HG03045 (cell line): ENCODE results near the gene NDFIP2.

Source experiments
- ATAC-seq: cut with Tn5 transposase; IDR thresholded peaks from one replicate; pipeline ENCODE4 v1.9.1; 2021; ENCODE audit warnings: mild to moderate bottlenecking, moderate library complexity; ENCODE audit not compliant: unreplicated experiment

The NDFIP2 gene

DNA sequence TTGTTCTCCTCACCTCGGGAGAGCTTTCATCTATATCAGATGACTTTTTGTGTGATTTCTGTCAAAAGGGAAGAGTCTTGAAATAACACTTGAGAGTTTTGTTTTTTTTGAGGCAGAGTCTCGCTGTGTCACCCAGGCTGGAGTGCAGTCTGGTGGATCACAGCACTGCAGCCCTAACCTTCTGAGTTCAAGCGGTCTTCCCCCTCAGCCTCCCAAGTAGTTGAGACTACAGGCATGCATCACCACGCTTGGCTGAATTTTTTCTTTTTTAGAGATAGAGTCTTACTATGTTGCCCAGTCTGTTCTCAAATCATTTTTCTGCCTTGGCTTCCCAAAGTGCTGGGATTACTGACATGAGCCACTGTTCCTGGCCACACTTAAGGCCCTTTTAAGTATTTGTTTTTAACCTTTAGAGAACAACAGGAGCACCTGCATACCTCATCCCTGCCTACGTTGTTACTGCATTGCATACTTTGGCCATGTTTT is 11.4 kb downstream of the NDFIP2 start:
- ATAC-seq, result no peak

DNA sequence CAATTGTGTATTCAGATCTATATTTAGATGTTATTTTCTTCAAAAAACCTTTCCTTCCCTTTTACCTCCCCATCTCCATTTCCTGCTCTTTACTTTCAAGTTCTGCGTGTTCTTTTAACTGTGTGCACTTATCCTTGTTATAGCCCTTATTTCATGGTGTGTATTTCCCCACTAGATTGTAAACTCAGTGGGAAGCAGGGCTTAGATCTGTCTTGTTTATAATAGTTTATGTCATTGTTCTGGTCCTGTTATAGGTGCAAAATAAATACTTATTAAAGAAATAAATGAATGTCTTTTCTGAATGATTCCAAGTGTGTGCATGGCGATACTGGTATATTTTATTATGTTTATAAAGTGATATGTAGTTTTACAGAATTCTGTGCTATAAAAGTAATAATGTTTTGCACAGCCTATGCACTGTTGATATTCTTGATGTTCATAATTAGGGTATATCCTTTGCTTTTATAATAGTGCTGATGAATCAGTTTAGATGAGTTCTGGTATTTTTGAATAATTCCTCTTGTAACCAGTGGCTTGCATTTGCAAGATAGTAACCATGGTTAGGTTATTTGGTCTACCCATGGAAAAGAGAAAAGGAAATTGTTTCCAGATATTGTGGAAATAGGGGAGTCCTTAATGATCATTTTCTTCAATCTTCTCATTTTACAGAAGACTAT is 12.1 kb downstream of the NDFIP2 start:
- no peak for ATAC-seq

DNA sequence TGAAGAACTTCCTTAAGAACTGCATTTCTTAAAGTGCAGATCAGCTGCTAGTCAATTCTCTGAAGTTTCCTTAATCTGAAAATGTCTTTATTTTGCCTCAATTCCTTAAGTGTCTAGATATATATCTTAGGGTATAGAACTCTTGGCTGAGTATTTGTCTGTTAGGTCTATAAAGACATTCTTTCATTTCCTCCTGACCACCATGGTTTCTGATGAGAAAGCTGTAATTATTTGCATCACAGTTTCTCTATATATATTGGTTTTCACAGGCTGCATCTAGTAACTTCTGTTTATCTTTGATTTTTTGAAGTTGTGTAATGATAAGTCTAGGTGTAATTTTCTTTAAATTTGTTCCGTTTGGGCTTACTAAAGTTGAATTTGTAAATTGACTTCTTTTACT is 15.2 kb downstream of the NDFIP2 start:
- ATAC-seq, result peak; percentile 64

DNA sequence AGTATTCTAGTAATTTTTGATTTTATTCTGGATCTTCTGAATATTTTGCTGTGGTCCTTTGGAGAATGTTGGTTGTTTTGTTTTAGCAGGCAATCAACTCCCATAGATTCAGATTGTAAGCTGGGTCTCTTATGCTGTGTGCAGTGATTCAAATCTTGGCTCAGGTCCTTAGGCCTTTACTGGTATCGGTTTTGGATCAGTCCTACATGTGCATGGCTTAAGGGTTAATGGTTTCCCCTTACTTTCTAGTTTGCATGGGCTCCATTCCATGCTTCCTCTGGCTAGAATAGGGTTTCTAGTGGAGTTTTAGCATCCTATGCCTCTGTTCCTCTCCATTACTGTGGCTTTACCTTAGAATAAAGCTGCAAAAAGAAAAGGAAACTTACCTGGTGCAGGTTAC is 16.1 kb downstream of the NDFIP2 start:
- ATAC-seq, result no peak

DNA sequence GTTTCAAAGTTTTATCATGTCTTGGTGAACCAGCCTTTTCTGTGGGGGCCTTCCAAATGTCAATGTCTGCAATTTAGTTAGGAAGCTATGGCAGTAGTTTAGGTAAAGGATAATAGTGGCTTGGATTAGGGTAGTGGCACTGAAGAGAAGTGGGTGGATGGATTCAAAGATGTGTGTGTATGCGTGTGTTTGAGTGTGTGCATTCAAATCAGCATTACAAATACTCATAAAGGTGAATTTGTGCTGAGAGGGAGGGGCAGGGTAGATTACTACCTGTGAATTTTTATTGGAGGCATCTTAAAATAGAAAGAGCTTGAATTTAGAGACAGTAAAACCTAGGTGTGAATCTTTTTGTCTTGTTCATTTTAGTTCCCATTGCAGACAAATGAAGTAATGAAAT is 16.9 kb downstream of the NDFIP2 start:
- ATAC-seq, result no peak

DNA sequence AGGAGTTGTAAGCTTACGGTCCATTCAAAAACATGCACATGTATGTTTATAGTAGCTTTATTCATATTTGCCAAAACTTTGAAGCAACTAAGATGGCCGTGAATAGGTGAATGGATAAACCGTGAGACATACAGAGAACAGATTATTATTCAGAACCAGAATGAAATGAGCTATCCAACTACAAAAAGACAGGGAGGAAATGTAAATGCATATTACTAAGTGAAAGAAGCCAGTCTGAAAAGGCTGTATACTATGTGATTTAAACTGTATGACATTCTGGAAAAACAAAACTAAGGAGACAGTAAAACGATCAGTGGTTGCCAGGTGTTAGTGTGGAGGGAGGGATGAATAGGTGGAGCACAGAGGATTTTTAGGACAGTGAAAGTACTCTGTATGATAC is 19.9 kb downstream of the NDFIP2 start:
- no peak for ATAC-seq

DNA sequence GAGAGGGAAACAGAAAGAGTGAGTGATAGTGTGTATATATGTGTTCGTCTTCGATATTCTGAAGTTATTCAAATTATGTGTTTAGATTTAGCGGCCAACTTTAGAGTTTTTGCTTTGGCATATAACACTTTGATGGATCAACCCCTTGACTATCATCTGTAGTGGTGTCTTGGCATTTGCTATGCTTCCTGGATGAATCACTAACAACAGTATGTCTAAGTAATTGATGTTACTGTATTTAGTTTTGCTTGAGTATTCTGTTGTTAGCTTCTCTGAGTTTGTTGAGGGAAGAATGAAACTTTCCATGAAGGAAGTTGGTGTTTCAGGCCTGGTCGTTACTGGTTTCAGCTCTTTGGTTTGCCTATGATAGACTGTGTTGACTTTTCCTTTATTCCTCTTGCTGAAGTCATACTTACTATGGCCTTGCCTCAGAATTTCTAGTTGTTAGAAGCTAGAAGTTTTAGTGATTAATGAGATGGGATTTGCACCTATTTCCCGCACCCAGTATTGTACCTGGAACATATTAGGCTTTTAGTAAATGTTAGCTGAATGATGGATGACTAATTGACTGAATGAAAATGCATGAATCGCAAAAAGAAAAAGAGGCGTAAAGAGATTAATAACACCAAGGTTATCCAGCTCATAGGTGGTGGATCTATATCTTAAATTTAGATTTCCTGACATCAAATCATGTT is 20.7 kb downstream of the NDFIP2 start:
- ATAC-seq, result no peak

DNA sequence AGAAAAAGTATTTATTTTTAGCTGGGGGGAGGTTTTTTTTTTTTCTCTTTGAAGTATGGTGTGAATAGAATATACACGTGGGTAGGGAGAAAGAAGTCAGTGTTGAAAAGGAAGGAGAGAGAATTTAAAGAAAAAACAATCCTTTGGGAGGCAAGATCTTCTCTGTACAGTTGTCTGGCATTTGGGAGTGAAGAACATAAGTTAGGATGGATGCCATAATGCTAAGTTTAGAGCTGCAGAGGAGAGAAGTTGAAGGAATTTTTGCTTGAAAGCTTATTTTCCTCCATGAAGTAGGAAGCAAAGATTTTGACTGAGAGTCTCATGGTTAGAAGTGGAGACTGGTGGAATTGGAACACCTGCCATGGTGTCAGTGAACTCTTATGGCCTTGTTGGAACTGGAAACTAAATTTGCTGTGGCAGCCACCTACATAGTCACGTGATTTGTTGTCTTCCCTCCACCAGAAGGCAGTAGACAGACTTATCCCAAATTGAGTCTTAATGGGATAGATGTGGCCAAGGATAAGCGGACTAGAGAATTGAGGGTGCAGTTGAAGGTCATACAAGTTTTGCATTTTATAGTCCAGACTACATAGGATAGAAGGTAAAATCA is 22.0 kb downstream of the NDFIP2 start:
- no peak for ATAC-seq

DNA sequence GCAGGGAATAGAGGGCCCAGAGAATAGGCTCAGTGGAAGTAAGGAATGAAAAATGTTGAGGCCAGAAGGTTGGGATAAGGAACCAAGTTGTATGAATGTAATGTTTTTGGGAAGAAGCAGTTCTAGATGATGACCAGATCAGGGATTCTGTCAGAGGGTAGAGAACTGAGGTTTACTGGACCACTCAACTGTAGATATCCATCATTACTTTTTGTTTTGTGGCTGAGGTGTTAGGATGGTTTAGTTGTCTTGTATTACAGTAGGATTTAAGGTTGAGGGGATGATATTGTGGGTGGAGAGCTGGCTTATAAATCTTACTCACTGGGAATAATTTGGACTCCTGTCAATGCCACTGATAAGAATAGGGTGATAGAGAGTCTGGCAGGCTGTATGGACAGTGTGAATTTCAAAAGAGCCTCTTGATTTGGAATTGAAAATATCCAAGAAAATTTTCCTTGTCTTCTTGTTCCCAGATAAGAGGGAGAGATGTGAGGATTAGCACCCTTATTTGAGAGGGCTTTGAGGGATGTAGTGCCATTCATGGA is 22.6 kb downstream of the NDFIP2 start:
- no peak for ATAC-seq

DNA sequence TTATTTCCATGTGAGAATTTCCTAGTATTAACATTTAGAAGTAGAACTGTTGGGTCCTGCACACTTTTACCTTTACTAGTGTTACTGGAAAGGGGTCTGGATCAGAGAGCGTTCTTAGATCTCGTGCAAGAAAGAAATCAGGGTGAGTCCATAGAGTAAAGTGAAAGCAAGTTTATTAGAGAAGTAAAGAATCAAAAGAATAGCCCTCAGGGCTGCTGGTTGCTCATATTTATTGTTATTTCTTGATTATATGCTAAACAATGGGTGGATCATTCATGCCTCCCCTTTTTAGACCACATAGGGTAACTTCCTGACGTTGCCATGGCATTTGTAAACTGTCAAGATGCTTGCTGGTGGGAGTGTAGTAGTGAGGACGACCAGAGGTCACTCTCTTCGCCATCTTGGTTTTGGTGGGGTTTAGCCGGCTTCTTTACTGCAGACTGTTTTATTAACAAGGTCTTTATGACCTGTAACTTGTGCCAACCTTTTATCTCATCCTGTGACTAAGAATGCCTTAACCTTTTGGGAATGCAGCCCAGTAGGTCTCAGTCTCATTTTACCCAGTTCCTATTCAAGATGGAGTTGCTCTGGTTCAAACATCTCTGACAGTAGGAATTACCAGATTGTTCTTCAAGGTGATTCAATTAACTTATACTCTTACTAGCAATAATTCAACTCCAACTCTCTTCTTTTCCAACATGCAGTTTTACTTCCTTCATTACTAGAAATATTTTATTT is 27.4 kb downstream of the NDFIP2 start:
- ATAC-seq, result no peak

DNA sequence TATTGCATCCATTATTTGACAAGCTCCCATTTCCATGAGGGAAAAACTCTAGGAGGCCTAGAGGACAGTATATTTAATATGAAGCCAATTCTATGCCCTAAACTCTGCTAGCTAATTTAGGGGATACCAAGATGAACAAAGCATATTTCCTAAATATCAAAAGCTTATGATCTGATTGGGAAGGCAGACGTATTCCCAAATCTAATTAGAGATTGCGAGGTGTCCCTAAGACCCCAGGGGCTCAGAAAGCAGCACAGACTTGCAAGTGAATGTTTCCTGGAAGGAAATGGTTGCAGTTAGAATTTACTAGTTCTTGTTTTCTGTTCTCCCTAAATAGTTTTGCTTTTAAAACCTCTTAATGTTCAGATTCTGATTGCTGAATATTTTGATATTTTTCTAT is 30.7 kb downstream of the NDFIP2 start:
- no peak for ATAC-seq

DNA sequence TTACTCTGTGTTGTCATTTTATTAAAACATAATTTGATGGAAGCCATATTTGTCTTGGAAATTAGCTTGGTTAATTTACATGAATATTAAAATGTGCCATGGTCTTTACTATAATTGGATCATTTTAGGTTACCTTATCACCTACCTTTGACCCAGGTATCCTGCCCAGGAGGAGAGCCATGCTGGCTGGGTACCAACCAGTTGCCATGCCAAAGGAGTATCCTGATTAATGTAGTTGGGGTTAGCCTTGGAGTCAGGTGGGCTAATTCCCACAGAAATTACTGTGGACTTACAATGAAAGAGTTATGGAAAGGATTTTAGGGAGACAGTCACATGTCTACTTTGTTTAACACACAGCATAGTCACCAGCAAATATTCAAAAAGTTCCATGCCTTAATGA is 32.0 kb downstream of the NDFIP2 start:
- ATAC-seq, result no peak

DNA sequence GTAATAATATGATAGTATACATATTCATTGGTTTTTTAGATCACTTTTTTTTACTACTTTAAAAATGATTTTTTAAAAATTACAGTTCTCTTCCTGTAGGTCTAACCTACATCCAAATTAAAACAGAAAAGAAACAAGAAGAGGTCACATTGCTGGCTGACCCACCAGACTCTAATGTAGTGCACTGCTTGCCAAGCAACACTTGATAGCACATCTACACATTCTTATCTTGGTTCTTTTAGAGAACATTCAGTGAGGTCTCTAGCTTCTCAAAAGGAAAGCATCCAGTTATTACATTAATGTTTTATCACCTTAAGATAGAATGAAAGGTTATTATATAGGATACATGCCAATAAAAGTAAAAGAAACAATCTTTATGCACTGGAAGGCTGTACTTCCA is 35.6 kb downstream of the NDFIP2 start:
- no peak for ATAC-seq

DNA sequence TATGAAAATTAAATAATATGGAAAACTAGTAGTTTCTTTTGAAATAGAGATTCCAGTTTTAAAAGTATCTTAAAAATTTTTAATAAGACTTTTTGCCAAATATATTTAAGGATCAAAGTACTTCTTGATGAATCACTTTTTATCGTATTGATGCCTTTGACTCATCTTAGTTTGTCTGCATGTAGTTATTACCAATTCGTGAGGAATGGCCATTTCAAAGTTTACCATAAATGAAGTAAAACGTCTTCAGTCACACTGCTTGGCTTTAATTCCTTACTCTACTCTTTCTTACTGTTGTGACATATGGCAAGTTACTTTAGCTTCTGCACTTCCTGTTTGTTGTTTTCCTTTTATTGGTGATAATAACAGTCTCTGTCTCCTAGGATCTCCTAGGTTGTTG is 38.3 kb downstream of the NDFIP2 start:
- no peak for ATAC-seq

DNA sequence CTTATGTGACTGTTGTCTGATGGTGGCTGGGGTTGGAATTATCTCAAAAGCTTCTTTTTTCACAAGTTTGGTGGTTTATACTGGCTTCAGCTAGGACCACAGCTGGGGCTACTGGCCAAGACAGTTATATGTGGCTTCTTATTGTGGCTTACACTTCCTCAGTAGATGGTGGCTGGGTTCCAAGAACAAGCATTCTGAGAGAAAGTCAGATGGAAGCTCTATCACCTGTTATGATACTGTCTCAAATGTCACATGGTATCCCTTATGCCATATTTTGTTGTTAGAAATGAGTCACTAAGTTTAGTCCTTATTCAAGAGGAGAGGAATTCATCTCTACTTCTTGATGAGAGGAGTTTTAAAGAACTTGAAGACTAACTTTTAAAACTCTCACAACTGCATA is 41.6 kb downstream of the NDFIP2 start:
- ATAC-seq, result peak; percentile 94

DNA sequence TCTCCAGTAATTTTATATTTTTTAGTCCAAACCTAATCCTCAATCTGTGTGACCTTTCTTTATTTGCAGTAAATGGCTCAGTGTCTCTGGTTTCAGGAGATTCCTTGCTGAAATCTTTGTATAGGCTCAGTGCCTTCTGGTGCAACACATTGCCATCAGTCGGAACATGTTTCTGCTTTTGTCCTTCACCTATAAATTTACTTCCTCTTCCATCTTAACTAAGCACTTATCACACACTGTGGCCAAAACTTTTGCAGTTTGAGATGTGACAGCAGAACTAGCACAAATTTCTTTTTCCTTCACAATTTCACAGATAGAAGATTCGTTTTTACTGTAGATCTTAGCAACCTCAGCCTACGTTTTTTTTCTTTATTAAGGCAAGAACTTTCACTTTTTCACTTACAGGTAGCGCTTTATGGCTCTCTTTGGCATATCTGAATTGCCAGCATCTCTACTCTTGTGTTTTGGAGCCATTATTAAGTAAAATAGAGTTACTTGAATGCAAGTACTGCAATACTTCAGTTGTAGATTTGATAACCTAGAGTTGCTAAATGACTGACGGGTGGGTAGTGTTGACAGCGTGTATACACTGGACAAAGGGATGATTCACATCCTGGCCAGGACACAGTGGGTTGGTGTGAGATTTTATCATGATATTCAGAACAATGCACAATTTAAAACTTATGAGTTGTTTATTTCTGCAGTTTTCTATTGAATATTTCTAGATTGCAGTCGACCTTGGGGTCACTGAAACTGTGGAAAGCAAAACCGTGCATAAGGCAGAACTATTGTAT is 44.3 kb downstream of the NDFIP2 start:
- no peak for ATAC-seq

DNA sequence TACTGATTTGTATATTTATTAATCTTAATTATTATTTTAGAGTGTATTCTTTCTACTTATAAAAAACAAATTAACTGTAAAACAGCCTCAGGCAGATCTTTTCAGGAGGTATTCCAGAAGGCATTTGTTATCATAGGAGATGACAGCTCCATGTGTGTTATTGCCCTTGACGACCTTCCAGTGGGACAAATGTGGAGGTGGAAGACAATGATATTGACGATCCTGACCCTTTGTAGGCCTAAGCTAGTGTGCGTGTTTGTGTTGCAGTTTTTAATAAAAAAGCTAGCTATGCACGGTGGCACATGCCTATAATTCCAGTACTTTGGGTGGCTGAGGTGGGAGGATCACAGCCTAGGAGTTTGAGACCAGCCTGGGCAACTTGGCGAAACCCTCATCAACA is 46.7 kb downstream of the NDFIP2 start:
- no peak for ATAC-seq

DNA sequence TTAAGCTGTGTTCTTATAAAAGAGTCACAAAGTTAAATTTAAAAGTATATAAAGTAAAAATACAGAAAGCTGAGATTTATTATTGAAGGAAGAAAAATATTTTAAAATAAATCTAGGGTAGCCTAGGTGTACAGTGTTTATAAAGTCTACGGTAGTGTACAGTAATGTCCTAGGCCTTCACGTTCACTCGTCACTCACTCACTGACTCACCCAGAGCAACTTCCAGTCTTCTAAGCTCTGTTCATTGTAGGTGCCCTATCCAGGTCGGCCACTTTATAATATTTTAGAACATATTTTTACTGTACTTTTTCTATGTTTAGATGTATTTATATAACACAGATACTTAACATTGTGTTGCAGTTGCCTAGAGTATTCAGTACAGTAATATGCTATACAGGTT is 47.4 kb downstream of the NDFIP2 start:
- ATAC-seq, result no peak

DNA sequence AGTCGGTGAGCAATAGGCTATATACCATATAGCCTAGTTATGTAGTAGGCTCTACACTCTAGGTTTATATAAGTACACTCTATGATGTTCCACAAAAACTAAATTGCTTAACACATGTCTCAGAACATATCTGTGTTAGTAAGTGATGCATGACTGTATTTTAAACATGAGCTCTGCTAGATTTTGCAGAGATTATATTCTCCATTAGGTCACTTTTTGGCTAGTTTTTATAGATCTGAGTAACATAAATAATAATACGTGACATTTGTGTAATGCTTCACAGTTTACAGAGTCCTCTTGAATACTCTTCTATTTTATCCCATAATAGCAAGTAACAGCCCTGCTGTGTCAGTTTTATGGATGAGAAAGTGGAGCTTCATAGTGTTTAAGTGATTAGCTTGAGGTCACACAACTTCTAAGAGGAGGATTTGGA is 47.8 kb downstream of the NDFIP2 start:
- ATAC-seq, result no peak

DNA sequence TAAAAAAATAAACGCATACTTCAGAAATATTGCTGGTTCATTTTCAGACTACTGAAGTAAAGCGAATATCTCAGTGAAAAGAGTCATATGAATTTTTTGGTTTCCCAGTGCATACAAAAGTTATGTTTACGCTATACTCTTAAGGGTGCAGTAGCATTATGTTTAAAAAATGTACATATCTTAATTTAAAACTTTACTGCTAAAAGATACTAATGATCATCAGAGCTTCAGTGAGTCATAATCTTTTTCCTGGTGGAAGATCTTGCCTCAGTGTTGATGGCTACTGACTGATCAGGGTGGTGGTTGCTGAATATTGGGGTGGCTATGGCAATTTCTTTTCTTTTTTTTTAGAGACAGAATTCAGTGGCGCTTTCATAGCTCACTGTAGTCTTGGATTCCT is 48.9 kb downstream of the NDFIP2 start:
- ATAC-seq, result no peak
